ENCODE results near the gene GET3. TPM values are rescaled to one million over a fixed set of nuclear protein-coding genes. Genes with fewer than 3 reads are reported as not detected.
"Not testable (repeated sequence)": the region's sequence is repeated elsewhere in the genome, so short reads cannot be mapped to it uniquely, and the experiment has no call there.

GET3 gene
- polyA plus RNA-seq, 3 donors, result 97.5 to 122 (median 108) TPM

DNA sequence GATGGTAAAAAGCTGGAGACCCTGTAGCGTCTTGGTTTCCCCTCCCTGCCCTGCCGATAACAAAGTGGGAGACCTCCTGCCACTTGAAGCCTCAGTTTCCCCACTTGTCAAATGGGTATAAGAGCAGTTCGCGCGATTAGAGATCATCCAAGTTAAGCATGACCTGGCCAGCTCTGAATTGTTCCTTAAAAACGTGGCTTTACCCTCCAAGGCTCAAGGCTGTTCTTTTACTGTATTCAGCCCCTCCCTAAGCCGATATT lies 14.0 kb upstream of the GET3 start:
- Mint-ChIP-seq H3K27me3 (ENCODE audit: low read depth in 3 of 3) (peaks cover 0 to 3% (median 0%) of the 10 kb centered on the region in 3 donors), H3K9me3 (peaks cover 0 to 2% (median 0%) of the 10 kb centered on the region in 7 donors), H3K27ac (peak overlapping the region; percentile 40 to 92 (median 81)), H3K4me3 (peak overlapping the region; percentile 85 to 95), H3K36me3 (peaks cover 14 to 25% of the 10 kb centered on the region in 2 donors), H3K4me1 (peaks cover 38% of the 10 kb centered on the region)
- DNase-seq, result no peak
- Histone ChIP-seq H3K4me1 (ENCODE audit: control insufficient read depth in 1 of 2, insufficient read depth in 2 of 2, low read length in 2 of 2) (peaks cover 34 to 39% of the 10 kb centered on the region in 2 donors), H3K9ac (ENCODE audit: insufficient read depth, low read length, poor library complexity, severe bottlenecking) (peak overlapping the region; percentile 53), H3K36me3 (replicated peaks in 1 of 2; ENCODE audit: control insufficient read depth in 1 of 2, insufficient read depth in 2 of 2, low read length in 2 of 2) (peaks cover 14 to 18% of the 10 kb centered on the region in 2 donors), H3K4me2 (replicated peaks; ENCODE audit: extremely low read depth, low read length, poor library complexity, severe bottlenecking) (peak overlapping the region; percentile 87), H3K4me3 (replicated peaks in 1 of 3; ENCODE audit: low read depth in 2 of 3, low read length in 3 of 3) (peak overlapping the region; percentile 49 to 79 (median 62)), H4K20me1 (ENCODE audit: insufficient read depth, low read length) (no peaks in the 10 kb centered on the region), H3K79me2 (ENCODE audit: insufficient read depth, low read length) (peaks cover 43% of the 10 kb centered on the region), H3K27me3 (ENCODE audit: control insufficient read depth in 2 of 2, insufficient read depth in 2 of 2, low read length in 2 of 2) (no peaks in the 10 kb centered on the region), H3K27ac (ENCODE audit: low read depth in 1 of 2, low read length in 2 of 2) (peak overlapping the region; percentile 19 to 51), H3K9me3 (replicated peaks in 1 of 2; ENCODE audit: control insufficient read depth in 1 of 2, insufficient read depth in 1 of 2, low read length in 2 of 2) (no peaks in the 10 kb centered on the region), H2AFZ (ENCODE audit: insufficient read depth, low read depth, low read length, poor library complexity, severe bottlenecking) (peak overlapping the region; percentile 95)
- intact Hi-C loops (cut with micrococcal nuclease), result loop anchor here in 1 of 2 donors (2.0 kb wide), 1 partner anchor 13 kb away; the partner anchor contains the start of gene GET3
- 2% methylated on average over 6 of the region's 7 CpGs for WGBS (ENCODE audit: insufficient coverage)
- TF ChIP-seq, protein P1, sequence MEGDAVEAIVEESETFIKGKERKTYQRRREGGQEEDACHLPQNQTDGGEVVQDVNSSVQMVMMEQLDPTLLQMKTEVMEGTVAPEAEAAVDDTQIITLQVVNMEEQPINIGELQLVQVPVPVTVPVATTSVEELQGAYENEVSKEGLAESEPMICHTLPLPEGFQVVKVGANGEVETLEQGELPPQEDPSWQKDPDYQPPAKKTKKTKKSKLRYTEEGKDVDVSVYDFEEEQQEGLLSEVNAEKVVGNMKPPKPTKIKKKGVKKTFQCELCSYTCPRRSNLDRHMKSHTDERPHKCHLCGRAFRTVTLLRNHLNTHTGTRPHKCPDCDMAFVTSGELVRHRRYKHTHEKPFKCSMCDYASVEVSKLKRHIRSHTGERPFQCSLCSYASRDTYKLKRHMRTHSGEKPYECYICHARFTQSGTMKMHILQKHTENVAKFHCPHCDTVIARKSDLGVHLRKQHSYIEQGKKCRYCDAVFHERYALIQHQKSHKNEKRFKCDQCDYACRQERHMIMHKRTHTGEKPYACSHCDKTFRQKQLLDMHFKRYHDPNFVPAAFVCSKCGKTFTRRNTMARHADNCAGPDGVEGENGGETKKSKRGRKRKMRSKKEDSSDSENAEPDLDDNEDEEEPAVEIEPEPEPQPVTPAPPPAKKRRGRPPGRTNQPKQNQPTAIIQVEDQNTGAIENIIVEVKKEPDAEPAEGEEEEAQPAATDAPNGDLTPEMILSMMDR (IDR thresholded peaks at IDR 0.05), result no peak

DNA sequence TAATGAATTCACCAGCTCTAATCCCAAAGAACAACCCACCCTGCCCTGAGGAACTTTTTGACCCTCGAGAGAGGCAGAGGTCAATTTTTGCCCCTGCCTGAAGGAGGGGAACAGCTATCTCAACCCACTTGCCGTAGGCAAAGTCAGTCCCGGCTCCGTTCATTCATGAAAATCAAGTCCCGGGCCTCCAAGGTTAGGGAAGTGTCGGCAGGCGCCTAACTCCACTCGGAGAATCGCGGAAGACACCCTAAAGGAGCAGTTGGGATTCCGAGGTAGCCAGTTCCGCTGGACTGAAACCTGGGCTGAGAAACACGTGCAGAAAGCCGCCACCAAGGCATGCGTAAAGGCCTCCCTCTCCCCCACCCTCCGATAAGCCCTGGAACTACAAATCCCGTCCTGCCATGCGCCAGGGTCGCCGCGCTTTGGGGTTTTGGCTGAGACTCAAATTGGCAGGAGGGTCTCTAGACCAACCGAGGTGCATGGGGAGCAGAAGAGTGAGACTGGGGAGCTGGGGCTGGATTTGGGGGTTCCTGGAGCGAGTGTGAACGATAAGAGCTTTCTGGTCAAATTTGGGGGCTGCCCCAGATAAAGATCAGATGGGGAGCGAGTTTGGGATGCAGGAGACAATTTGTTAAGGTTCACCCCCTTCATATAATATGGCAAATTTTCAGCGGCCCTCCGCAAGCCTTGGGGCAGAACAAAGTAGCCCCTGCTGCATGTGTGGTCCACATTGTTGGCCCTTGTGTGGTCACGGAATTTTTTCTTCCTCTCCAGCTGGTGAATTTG lies 13.5 kb upstream of the GET3 start, which contains the start of gene TNPO2:
TSS of gene TNPO2 (minus strand) at position 292 of the 786 bp plus-strand sequence. CDS start 2,955 bp downstream, outside the sequence.
- Histone ChIP-seq H3K4me1 (ENCODE audit: control insufficient read depth in 1 of 2, insufficient read depth in 2 of 2, low read length in 2 of 2) (peaks cover 34 to 39% of the 10 kb centered on the region in 2 donors), H3K27me3 (ENCODE audit: control insufficient read depth in 2 of 2, insufficient read depth in 2 of 2, low read length in 2 of 2) (no peaks in the 10 kb centered on the region), H3K9me3 (replicated peaks in 1 of 2; ENCODE audit: control insufficient read depth in 1 of 2, insufficient read depth in 1 of 2, low read length in 2 of 2) (no peaks in the 10 kb centered on the region), H3K4me2 (replicated peaks; ENCODE audit: extremely low read depth, low read length, poor library complexity, severe bottlenecking) (peak within 1 kb of the TSS; percentile 87), H3K9ac (ENCODE audit: insufficient read depth, low read length, poor library complexity, severe bottlenecking) (peak within 1 kb of the TSS; percentile 89), H4K20me1 (ENCODE audit: insufficient read depth, low read length) (peaks cover 2% of the 10 kb centered on the region), H3K36me3 (replicated peaks in 1 of 2; ENCODE audit: control insufficient read depth in 1 of 2, insufficient read depth in 2 of 2, low read length in 2 of 2) (peaks cover 14 to 18% of the 10 kb centered on the region in 2 donors), H3K79me2 (ENCODE audit: insufficient read depth, low read length) (peaks cover 38% of the 10 kb centered on the region), H3K27ac (ENCODE audit: low read depth in 1 of 2, low read length in 2 of 2) (peak within 1 kb of the TSS; percentile 19 to 51), H2AFZ (ENCODE audit: insufficient read depth, low read depth, low read length, poor library complexity, severe bottlenecking) (peak within 1 kb of the TSS; percentile 95), H3K4me3 (replicated peaks in 1 of 3; ENCODE audit: low read depth in 2 of 3, low read length in 3 of 3) (peak within 1 kb of the TSS; percentile 49 to 79 (median 62))
- Mint-ChIP-seq H3K36me3 (peaks cover 12 to 25% of the 10 kb centered on the region in 2 donors), H3K4me1 (peaks cover 37% of the 10 kb centered on the region), H3K27me3 (ENCODE audit: low read depth in 3 of 3) (peaks cover 0 to 3% (median 0%) of the 10 kb centered on the region in 3 donors), H3K4me3 (peak within 1 kb of the TSS; percentile 85 to 95), H3K9me3 (peaks cover 0 to 2% (median 0%) of the 10 kb centered on the region in 7 donors), H3K27ac (peak within 1 kb of the TSS; percentile 80 to 92 (median 86))
- TF ChIP-seq, protein P1 (IDR thresholded peaks at IDR 0.05), result no peak
- intact Hi-C loops (cut with micrococcal nuclease), result loop anchor here in 1 of 2 donors (2.0 kb wide), 1 partner anchor 13 kb away; the partner anchor contains the start of gene GET3
- 2% methylated on average over 21 of the region's 28 CpGs for WGBS (ENCODE audit: insufficient coverage)
- DNase-seq, result peak in 2 of 3 donors; percentile 35 to 56

DNA sequence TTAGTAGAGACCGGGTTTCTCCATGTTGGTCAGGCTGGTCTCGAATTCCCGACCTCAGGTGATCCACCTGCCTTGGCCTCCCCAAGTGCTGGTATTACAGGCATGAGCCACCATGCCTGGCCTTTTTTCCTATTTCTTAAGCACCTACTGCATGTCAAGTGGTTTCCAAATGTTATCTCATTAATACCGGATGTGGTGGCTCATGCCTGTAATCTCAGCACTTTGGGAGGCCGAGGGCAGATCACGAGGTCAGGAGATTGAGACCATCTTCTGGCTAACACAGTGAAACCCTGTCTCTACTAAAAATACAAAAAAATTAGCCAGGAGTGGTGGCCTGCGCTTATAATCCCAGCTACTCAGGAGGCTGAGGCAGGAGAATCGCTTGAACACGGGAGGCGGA lies 11.7 kb upstream of the GET3 start:
- peak overlapping the region in 1 of 7 donors; percentile 8 for H3K27ac Mint-ChIP-seq
- intact Hi-C loops (cut with micrococcal nuclease); H3K9me3 ChIP-seq (replicated peaks in 1 of 2; ENCODE audit: control insufficient read depth in 1 of 2, insufficient read depth in 1 of 2, low read length in 2 of 2); H3K27me3 Mint-ChIP-seq (ENCODE audit: low read depth in 3 of 3); H2AFZ ChIP-seq (ENCODE audit: insufficient read depth, low read depth, low read length, poor library complexity, severe bottlenecking); H3K9me3 Mint-ChIP-seq; H3K9ac ChIP-seq (ENCODE audit: insufficient read depth, low read length, poor library complexity, severe bottlenecking); H3K27ac ChIP-seq (ENCODE audit: low read depth in 1 of 2, low read length in 2 of 2); H3K4me3 Mint-ChIP-seq; H3K4me3 ChIP-seq (replicated peaks in 1 of 3; ENCODE audit: low read depth in 2 of 3, low read length in 3 of 3); DNase-seq; H3K27me3 ChIP-seq (ENCODE audit: control insufficient read depth in 2 of 2, insufficient read depth in 2 of 2, low read length in 2 of 2); H3K4me2 ChIP-seq (replicated peaks; ENCODE audit: extremely low read depth, low read length, poor library complexity, severe bottlenecking): not testable (repeated sequence)
- Histone ChIP-seq H3K79me2 (ENCODE audit: insufficient read depth, low read length) (peaks cover 31% of the 10 kb centered on the region), H4K20me1 (ENCODE audit: insufficient read depth, low read length) (peaks cover 20% of the 10 kb centered on the region), H3K36me3 (replicated peaks in 1 of 2; ENCODE audit: control insufficient read depth in 1 of 2, insufficient read depth in 2 of 2, low read length in 2 of 2) (peaks cover 23 to 31% of the 10 kb centered on the region in 2 donors), H3K4me1 (ENCODE audit: control insufficient read depth in 1 of 2, insufficient read depth in 2 of 2, low read length in 2 of 2) (peaks cover 38 to 44% of the 10 kb centered on the region in 2 donors)
- WGBS (ENCODE audit: insufficient coverage), result 95% methylated on average over 8 of the region's 10 CpGs
- H3K36me3 Mint-ChIP-seq, result peaks cover 23 to 33% of the 10 kb centered on the region in 2 donors
- peaks cover 40% of the 10 kb centered on the region for H3K4me1 Mint-ChIP-seq
